Cardiac ventricle fibroblast (primary cell): ENCODE data around the gene OLFM3. TPM values are rescaled to one million over a fixed set of nuclear protein-coding genes. Genes with fewer than 3 reads are reported as not detected.

ENCODE experiments used
- total RNA-seq: library from RNA; depleted of rRNA; stranded (reverse); fragments of >200 nt; gene quantifications from 2 replicates; pipeline ENCODE4 v1.2.3, GENCODE V29; 2015

Gene OLFM3
- not detected in 2 replicates for total RNA-seq

GRCh38 chr1:101996825-101997465 lies at the start of gene OLFM3:
TSS of gene OLFM3 (minus strand) at chr1:101996926.

